ENCODE data around the gene ROR1. TPM values are rescaled to one million over a fixed set of nuclear protein-coding genes. Genes with fewer than 3 reads are reported as not detected.

ROR1 gene
- total RNA-seq, 1 experiment from 2014 or later, result 19.0 TPM

GRCh38 chr1:63915121-63915520 lies 141.3 kb downstream of the ROR1 start:
- no peak overlapping the region for H3K27ac ChIP-seq
- H3K36me3 ChIP-seq (ENCODE audit: low read depth), result 0 out of 2 replicates have a peak, but pooled peaks cover 8% of the 10 kb centered on the region
- H3K79me2 ChIP-seq (ENCODE audit: low read depth), result peaks cover 32% of the 10 kb centered on the region; the same call in 1 of the 2 replicates
- no peak overlapping the region for H2AFZ ChIP-seq
- H4K20me1 ChIP-seq (ENCODE audit: insufficient read depth), result no peaks in the 10 kb centered on the region
- H3K4me2 ChIP-seq, result no peak overlapping the region
- BruUV-seq (replicated peaks), result no TSS peak
- intact Hi-C loops (cut with micrococcal nuclease; ENCODE audit: unreplicated experiment), result no loop called here
- no peak overlapping the region for H3K4me3 ChIP-seq
- TF ChIP-seq EZH2 (IDR thresholded peaks at IDR 0.05; ENCODE audit: low read depth), result no peak
- TF ChIP-seq CTCF (conservative IDR thresholded peaks at IDR 0.05), result peak; percentile 18; the same call in 1 of the 2 replicates
- no peak for DNase-seq
- CTCF ChIA-PET, result interaction anchor here (0.6 kb wide), 1 partner anchor 19 kb away, joined by 6 read pairs; no protein-coding TSS in a partner anchor
- no peaks in the 10 kb centered on the region for H3K9me2 ChIP-seq (ENCODE audit: insufficient read depth)
- POLR2A ChIA-PET (ENCODE audit: unreplicated experiment), result no interaction called here
- no peaks in the 10 kb centered on the region for H3K9me3 ChIP-seq (ENCODE audit: insufficient read depth, low read depth)
- no peaks in the 10 kb centered on the region for H3K27me3 ChIP-seq (ENCODE audit: insufficient read depth, low read depth)
- H3K4me1 ChIP-seq (replicated peaks; ENCODE audit: insufficient read depth), result peaks cover 35% of the 10 kb centered on the region
- H3F3A ChIP-seq (ENCODE audit: insufficient read depth, low read depth), result peaks cover 15% of the 10 kb centered on the region

GRCh38 chr1:63916485-63917360 lies 142.9 kb downstream of the ROR1 start:
- 0 out of 2 replicates have a peak, but pooled peaks cover 8% of the 10 kb centered on the region for H3K36me3 ChIP-seq (ENCODE audit: low read depth)
- no peak overlapping the region; the same call in 1 of the 2 replicates for H3K27ac ChIP-seq
- ChIA-PET CTCF (no interaction called here), POLR2A (ENCODE audit: unreplicated experiment) (interaction anchor here (0.7 kb wide), 1 partner anchor 15 kb away, joined by 4 read pairs; no protein-coding TSS in a partner anchor)
- H3K27me3 ChIP-seq (ENCODE audit: insufficient read depth, low read depth), result no peaks in the 10 kb centered on the region
- H3K4me3 ChIP-seq, result no peak overlapping the region
- TF ChIP-seq CTCF (conservative IDR thresholded peaks at IDR 0.05) (no peak), EZH2 (IDR thresholded peaks at IDR 0.05; ENCODE audit: low read depth) (no peak)
- peaks cover 25% of the 10 kb centered on the region for H3K79me2 ChIP-seq (ENCODE audit: low read depth)
- intact Hi-C loops (cut with micrococcal nuclease; ENCODE audit: unreplicated experiment), result no loop called here
- H3K4me1 ChIP-seq (replicated peaks; ENCODE audit: insufficient read depth), result peaks cover 48% of the 10 kb centered on the region
- BruUV-seq (replicated peaks), result no TSS peak
- no peaks in the 10 kb centered on the region for H4K20me1 ChIP-seq (ENCODE audit: insufficient read depth)
- no peak overlapping the region; the same call in 1 of the 2 replicates for H3K4me2 ChIP-seq
- H3K9me3 ChIP-seq (ENCODE audit: insufficient read depth, low read depth), result no peaks in the 10 kb centered on the region
- no peaks in the 10 kb centered on the region for H3K9me2 ChIP-seq (ENCODE audit: insufficient read depth)
- H2AFZ ChIP-seq, result no peak overlapping the region
- H3F3A ChIP-seq (ENCODE audit: insufficient read depth, low read depth), result peaks cover 25% of the 10 kb centered on the region
- peak in 1 of 2 experiments; percentile 37 for DNase-seq

GRCh38 chr1:63917571-63918417 lies 144.0 kb downstream of the ROR1 start:
- no peaks in the 10 kb centered on the region for H3K9me2 ChIP-seq (ENCODE audit: insufficient read depth)
- peaks cover 59% of the 10 kb centered on the region for H3K4me1 ChIP-seq (replicated peaks; ENCODE audit: insufficient read depth)
- intact Hi-C loops (cut with micrococcal nuclease; ENCODE audit: unreplicated experiment), result no loop called here
- TF ChIP-seq EZH2 (IDR thresholded peaks at IDR 0.05; ENCODE audit: low read depth), result no peak
- 0 out of 2 replicates have a peak, but pooled peaks have one; percentile 22 for TF ChIP-seq CTCF (conservative IDR thresholded peaks at IDR 0.05)
- 0 out of 2 replicates have a peak, but pooled peaks cover 8% of the 10 kb centered on the region for H3K36me3 ChIP-seq (ENCODE audit: low read depth)
- peaks cover 36% of the 10 kb centered on the region for H3K79me2 ChIP-seq (ENCODE audit: low read depth)
- H3K4me2 ChIP-seq, result no peak overlapping the region
- no peak overlapping the region for H3K4me3 ChIP-seq
- peaks cover 34% of the 10 kb centered on the region for H3F3A ChIP-seq (ENCODE audit: insufficient read depth, low read depth)
- no peak for DNase-seq
- H2AFZ ChIP-seq, result no peak overlapping the region
- CTCF ChIA-PET, result no interaction called here
- H3K27ac ChIP-seq, result no peak overlapping the region
- H3K9me3 ChIP-seq (ENCODE audit: insufficient read depth, low read depth), result no peaks in the 10 kb centered on the region
- H3K27me3 ChIP-seq (ENCODE audit: insufficient read depth, low read depth), result no peaks in the 10 kb centered on the region
- no TSS peak for BruUV-seq (replicated peaks)
- POLR2A ChIA-PET (ENCODE audit: unreplicated experiment), result interaction anchor here (0.7 kb wide), 1 partner anchor 16 kb away, joined by 4 read pairs; no protein-coding TSS in a partner anchor
- H4K20me1 ChIP-seq (ENCODE audit: insufficient read depth), result no peaks in the 10 kb centered on the region
